Measurements from ENCODE around the gene ADRA2C. TPM values are rescaled to one million over a fixed set of nuclear protein-coding genes. Genes with fewer than 3 reads are reported as not detected.

The ADRA2C gene
- total and polyA plus RNA-seq, 9 of the 15 experiments (the other 6 are each of a cell fraction or from before 2014, with no cell fraction given) = 0.06 to 0.58 (median 0.14) TPM; not detected in 2

- ChIA-PET POLR2A (interaction anchor here (0.6 to 0.7 kb wide), 2 partner anchors 16 to 1175 kb away, joined by 3 read pairs; no protein-coding TSS in a partner anchor), CTCF (ENCODE audit: low intra/inter-chr PET ratio) (no interaction called here)
- Histone ChIP-seq H3K4me1 (replicated peaks in 1 of 2; ENCODE audit: control insufficient read depth in 2 of 2, insufficient read depth in 2 of 2, low read length in 2 of 2) (no peaks in the 10 kb centered on the region), H3K4me3 (no peak overlapping the region), H3K9me1 (ENCODE audit: control insufficient read depth, insufficient read depth, low read length) (no peaks in the 10 kb centered on the region), H3K9me3 (replicated peaks; ENCODE audit: control insufficient read depth, insufficient read depth, low read depth, low read length) (no peaks in the 10 kb centered on the region), H3K4me2 (ENCODE audit: insufficient read depth, low read length) (no peak overlapping the region), H3K36me3 (ENCODE audit: control insufficient read depth, insufficient read depth, low read length) (no peaks in the 10 kb centered on the region), H4K20me1 (replicated peaks; ENCODE audit: control insufficient read depth, insufficient read depth, low read length) (0 out of 2 replicates have a peak, but pooled peaks cover 5% of the 10 kb centered on the region), H3K79me2 (ENCODE audit: control insufficient read depth, insufficient read depth, low read length) (no peaks in the 10 kb centered on the region), H3K9ac (ENCODE audit: insufficient read depth in 1 of 2, low read depth in 2 of 2, low read length in 2 of 2) (no peak overlapping the region), H2AFZ (ENCODE audit: low read depth, low read length) (no peak overlapping the region), H3K27me3 (ENCODE audit: control insufficient read depth in 2 of 2, insufficient read depth in 2 of 2, low read length in 2 of 2) (peaks cover 16 to 73% of the 10 kb centered on the region in 2 experiments), H3K27ac (ENCODE audit: extremely low read depth, low read depth, low read length) (no peak overlapping the region)
- intact Hi-C loops (cut with micrococcal nuclease) = loop anchor here (5.0 kb wide), 1 partner anchor 128 kb away; no protein-coding TSS in a partner anchor
- in situ Hi-C loops (cut with MboI) = no loop called here
- FAIRE-seq (no peak), DNase-seq (ENCODE audit: extremely low read depth in 1 of 4, low spot score in 3 of 4) (no peak), ATAC-seq (no peak)
- 0% methylated on average over 11 of the region's 12 CpGs for WGBS (ENCODE audit: insufficient coverage, low coverage, missing lambda C conversion rate)
- TF ChIP-seq HES1 (IDR thresholded peaks at IDR 0.05; ENCODE audit: low read depth) = no peak
- no peak for TF ChIP-seq FUS (optimal IDR thresholded peaks at IDR 0.05; ENCODE audit: low read depth, low read length)
- TF ChIP-seq ATF4 (CRISPR knock-in tag; IDR thresholded peaks at IDR 0.05) = no peak
- no peak for TF ChIP-seq ZNF253 (CRISPR knock-in tag; conservative IDR thresholded peaks at IDR 0.05)
- no peak for TF ChIP-seq SNRNP70 (optimal IDR thresholded peaks at IDR 0.05; ENCODE audit: low read depth, low read length)
- TF ChIP-seq TBP (optimal IDR thresholded peaks at IDR 0.05; ENCODE audit: low read depth, low read length) = no peak
- TF ChIP-seq NFATC3 (IDR thresholded peaks at IDR 0.05) = no peak
- no peak for TF ChIP-seq ATF7 (IDR thresholded peaks at IDR 0.05)
- no peak for TF ChIP-seq BRCA1 (IDR thresholded peaks at IDR 0.05)
- no peak for TF ChIP-seq BRCA1 (CRISPR knock-in tag; IDR thresholded peaks at IDR 0.05)
- no peak for TF ChIP-seq KDM5B (IDR thresholded peaks at IDR 0.05; ENCODE audit: insufficient replicate concordance, low read depth, low read length)
- TF ChIP-seq, protein P1, sequence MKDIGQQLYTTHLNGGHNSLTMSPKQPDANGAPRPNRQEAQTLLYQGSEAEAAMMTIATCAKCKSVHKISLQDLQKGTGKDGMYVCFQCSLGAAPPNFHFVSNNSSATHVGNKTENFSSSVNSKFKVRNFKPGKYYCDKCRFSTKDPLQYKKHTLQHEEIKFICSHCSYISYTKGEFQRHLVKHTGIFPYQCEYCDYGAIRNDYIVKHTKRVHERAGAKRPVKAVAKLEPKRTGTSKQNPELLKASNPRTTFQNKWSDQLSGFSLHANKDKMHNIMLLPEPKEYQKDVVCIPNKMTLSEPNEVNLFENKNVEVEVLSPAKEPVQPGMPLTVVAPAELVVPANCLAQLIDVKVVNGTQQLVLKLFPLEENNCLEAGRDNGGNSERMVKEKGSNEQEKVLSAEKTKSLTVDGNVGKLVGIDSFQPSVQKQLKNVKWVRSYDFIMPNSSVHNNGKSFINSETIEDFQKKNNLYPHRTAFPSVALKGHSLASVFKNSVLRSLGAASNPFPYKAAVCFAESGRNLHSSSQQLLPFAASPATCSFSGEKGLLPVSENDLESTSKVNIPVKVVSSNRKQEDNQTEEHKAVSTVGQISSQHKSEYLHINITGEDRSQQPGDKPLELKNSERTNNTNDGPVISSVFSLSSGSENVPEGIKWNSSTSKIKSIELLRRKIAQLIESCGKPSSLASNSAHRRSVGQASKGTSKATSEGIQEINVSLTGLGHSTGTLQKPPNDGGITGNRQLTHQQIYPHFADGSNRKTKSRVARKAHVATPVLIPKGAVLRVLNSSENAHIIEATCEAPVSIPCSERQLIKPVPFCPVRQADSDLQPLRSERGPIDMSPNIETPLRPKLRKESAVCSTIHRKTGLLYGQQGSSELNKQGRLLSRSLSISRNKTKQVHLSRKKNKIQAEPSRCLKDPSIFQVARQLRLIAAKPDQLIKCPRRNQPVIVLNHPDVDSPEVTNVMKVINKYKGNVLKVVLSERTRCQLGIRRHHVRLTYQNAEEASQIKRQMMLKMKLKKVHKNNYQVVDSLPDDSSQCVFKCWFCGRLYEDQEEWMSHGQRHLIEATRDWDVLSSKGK (CRISPR knock-in tag; IDR thresholded peaks at IDR 0.05) = no peak
- no peak for TF ChIP-seq PHTF2 (CRISPR knock-in tag; IDR thresholded peaks at IDR 0.05)
- TF ChIP-seq ZNF3 (CRISPR knock-in tag; IDR thresholded peaks at IDR 0.05) = no peak
- BruUV-seq (replicated peaks) = no TSS peak
Measured at GRCh38 chr4:3749081-3749480, 17.1 kb upstream of the ADRA2C start.

Measured in K562 (cell line).